Mesothelial cell of epicardium (in vitro differentiated cells): ENCODE data around the gene ATXN1. TPM values are rescaled to one million over a fixed set of nuclear protein-coding genes. Genes with fewer than 3 reads are reported as not detected.
A peak's percentile ranks its signal among the peaks of the same experiment; 100 is the strongest.

Experiments used
- DNase-seq, 2 experiments: peaks; one replicate each; pipeline ENCODE4 v3.0.0; 2021; ENCODE audit warnings: low spot score in 2 of 2; ENCODE audit not compliant: unreplicated experiment in 2 of 2
- H3K27ac Mint-ChIP-seq: 2 replicates; pipeline ENCODE4 v1.8.0; 2021; ENCODE audit warnings: mixed read lengths
- H3K27me3 Mint-ChIP-seq: 2 replicates; pipeline ENCODE4 v1.8.0; 2021; ENCODE audit warnings: low read depth, mixed read lengths
- H3K36me3 Mint-ChIP-seq: 2 replicates; pipeline ENCODE4 v1.8.0; 2021; ENCODE audit warnings: mixed read lengths
- H3K4me1 Mint-ChIP-seq: 2 replicates; pipeline ENCODE4 v1.8.0; 2021; ENCODE audit warnings: mixed read lengths
- H3K4me3 Mint-ChIP-seq: 2 replicates; pipeline ENCODE4 v1.8.0; 2021; ENCODE audit warnings: mild to moderate bottlenecking, moderate library complexity, mixed read lengths
- H3K9me3 Mint-ChIP-seq: 2 replicates; pipeline ENCODE4 v1.8.0; 2021; ENCODE audit warnings: mixed read lengths
- CTCF ChIP-seq: fragments of 200-600 bp; sonication (generic); IDR thresholded peaks from one replicate; pipeline ENCODE4 v1.5.0; 2021; ENCODE audit warnings: antibody characterized with exemption; ENCODE audit not compliant: unreplicated experiment
- total RNA-seq: library from RNA; stranded (reverse); gene quantifications from 3 replicates; pipeline ENCODE4 v1.2.1, GENCODE V29; 2021

The ATXN1 gene
- total RNA-seq, 1 donor from 2014 or later, result 59.5 TPM

DNA sequence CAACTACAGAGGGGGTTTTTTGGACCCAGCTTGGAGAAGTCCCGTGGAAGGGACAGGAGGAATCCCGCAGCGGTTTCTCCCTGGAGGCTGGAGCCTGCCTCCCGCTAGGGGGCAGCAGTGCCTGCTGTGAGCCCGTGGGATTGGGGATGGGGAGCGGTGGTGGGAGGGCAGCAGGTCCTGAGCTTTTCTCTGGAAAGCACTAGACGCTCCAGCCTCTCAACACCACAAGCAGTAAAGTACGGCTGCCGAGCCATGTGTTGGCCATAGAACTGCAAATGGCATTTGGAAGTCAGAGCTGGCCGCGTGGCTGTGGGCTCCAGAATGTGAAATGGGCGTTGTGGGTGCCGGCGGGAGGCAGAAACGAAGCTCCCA, 475.1 kb downstream of the ATXN1 start:
- H3K27me3 Mint-ChIP-seq, result peaks cover 5% of the 10 kb centered on the region
- H3K27ac Mint-ChIP-seq, result no peak overlapping the region
- no peak overlapping the region for H3K4me3 Mint-ChIP-seq
- no peaks in the 10 kb centered on the region for H3K36me3 Mint-ChIP-seq
- peak; percentile 61 for TF ChIP-seq CTCF
- DNase-seq, result peak in 1 of 2 experiments; percentile 73
- no peaks in the 10 kb centered on the region for H3K9me3 Mint-ChIP-seq
- no peaks in the 10 kb centered on the region for H3K4me1 Mint-ChIP-seq

DNA sequence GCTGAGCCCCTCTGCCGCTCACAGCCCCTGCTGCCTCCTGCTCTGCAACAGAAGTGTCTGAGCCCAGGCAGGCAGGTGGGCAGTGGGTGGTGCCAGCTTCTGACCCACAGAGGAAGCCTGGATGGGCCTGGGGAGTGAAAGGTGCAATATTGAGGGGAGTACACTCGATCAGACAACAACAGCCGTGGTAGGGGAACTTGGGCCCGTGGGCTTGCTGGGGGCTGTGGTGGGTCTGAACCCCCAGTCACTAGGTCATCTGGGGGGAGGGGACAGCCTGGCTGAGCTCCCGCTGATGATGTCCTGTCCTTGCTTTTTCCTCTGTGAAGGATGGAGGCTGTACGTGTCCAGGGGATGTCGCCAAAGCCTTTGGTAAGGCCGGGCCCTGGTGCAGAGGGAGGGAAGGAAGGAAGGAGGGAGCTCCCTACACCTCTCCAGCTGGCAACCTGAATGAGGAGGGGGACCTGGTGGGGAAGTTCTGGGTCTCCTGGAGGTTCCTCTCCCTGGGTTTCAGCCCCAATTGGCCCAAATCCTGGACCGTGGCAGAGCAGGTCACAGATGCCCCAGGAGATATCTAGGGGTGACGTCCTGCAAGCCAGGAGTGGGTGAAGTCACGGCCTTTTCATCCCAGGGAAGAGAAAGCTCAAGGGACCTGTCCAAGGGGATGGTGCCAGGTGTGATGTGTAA, 475.7 kb downstream of the ATXN1 start:
- no peak overlapping the region for H3K27ac Mint-ChIP-seq
- DNase-seq, result no peak
- H3K27me3 Mint-ChIP-seq, result peaks cover 5% of the 10 kb centered on the region
- H3K9me3 Mint-ChIP-seq, result no peaks in the 10 kb centered on the region
- no peak overlapping the region for H3K4me3 Mint-ChIP-seq
- H3K4me1 Mint-ChIP-seq, result no peaks in the 10 kb centered on the region
- H3K36me3 Mint-ChIP-seq, result no peaks in the 10 kb centered on the region
- no peak for TF ChIP-seq CTCF

- DNase-seq, result no peak
- no peak for TF ChIP-seq CTCF
- no peaks in the 10 kb centered on the region for H3K4me1 Mint-ChIP-seq
- H3K9me3 Mint-ChIP-seq, result no peaks in the 10 kb centered on the region
- no peaks in the 10 kb centered on the region for H3K36me3 Mint-ChIP-seq
- peaks cover 5% of the 10 kb centered on the region for H3K27me3 Mint-ChIP-seq
- no peak overlapping the region for H3K27ac Mint-ChIP-seq
- no peak overlapping the region for H3K4me3 Mint-ChIP-seq
Observed at GRCh38 chr6:16284472-16284871, 476.8 kb downstream of the ATXN1 start.

DNA sequence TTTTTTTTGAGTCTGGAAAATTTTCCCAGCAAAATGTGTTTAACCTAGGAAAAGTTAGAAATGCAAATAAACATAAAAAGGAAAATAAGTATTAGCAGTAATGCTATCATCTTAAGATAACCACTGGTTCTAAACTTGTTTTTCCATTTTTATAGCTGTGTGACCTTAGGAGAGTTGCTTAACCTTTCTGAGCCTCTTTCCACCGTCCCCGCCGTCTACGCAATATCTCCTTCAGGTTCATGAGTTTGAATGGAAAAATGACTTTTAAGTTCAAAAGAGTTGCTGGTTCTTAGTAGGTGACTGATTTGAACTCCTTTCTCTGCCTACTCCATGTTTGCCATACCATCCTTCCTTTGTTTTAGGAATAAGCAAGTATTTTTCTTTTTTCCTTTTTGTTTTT, 478.9 kb downstream of the ATXN1 start:
- H3K27me3 Mint-ChIP-seq, result peaks cover 8% of the 10 kb centered on the region
- no peak for TF ChIP-seq CTCF
- H3K4me1 Mint-ChIP-seq, result peaks cover 8% of the 10 kb centered on the region
- DNase-seq, result no peak
- no peak overlapping the region for H3K27ac Mint-ChIP-seq
- H3K36me3 Mint-ChIP-seq, result no peaks in the 10 kb centered on the region
- no peaks in the 10 kb centered on the region for H3K9me3 Mint-ChIP-seq
- H3K4me3 Mint-ChIP-seq, result no peak overlapping the region

GRCh38 chr6:16279243-16279642, 482.0 kb downstream of the ATXN1 start:
- H3K4me3 Mint-ChIP-seq, result no peak overlapping the region
- no peak for TF ChIP-seq CTCF
- H3K9me3 Mint-ChIP-seq, result no peaks in the 10 kb centered on the region
- H3K27me3 Mint-ChIP-seq, result peaks cover 7% of the 10 kb centered on the region
- H3K4me1 Mint-ChIP-seq, result peaks cover 21% of the 10 kb centered on the region
- no peaks in the 10 kb centered on the region for H3K36me3 Mint-ChIP-seq
- no peak overlapping the region for H3K27ac Mint-ChIP-seq
- no peak for DNase-seq

- no peaks in the 10 kb centered on the region for H3K36me3 Mint-ChIP-seq
- no peak for TF ChIP-seq CTCF
- no peaks in the 10 kb centered on the region for H3K9me3 Mint-ChIP-seq
- DNase-seq, result no peak
- no peak overlapping the region for H3K27ac Mint-ChIP-seq
- peaks cover 7% of the 10 kb centered on the region for H3K27me3 Mint-ChIP-seq
- peaks cover 24% of the 10 kb centered on the region for H3K4me1 Mint-ChIP-seq
- H3K4me3 Mint-ChIP-seq, result no peak overlapping the region
Observed at GRCh38 chr6:16278750-16279149, 482.5 kb downstream of the ATXN1 start.
